NCI-H2081 treated with DMSO at 0.1 percent for 48 hours (cell line): Measurements from ENCODE around the gene LOC101059915.
"Not testable (repeated sequence)": the region's sequence is repeated elsewhere in the genome, so short reads cannot be mapped to it uniquely, and the experiment has no call there.

Source experiments
- DNase-seq: peaks from one replicate; lab custom pipeline; 2025; lab: John Stamatoyannopoulos, UW

LOC101059915 gene

GRCh38 chrX:71675636-71676035, 8.3 kb downstream of the LOC101059915 start:
- not testable (repeated sequence) for DNase-seq

- not testable (repeated sequence) for DNase-seq
Observed at GRCh38 chrX:71676068-71676795, 8.9 kb downstream of the LOC101059915 start.

GRCh38 chrX:71677195-71677594, 9.8 kb downstream of the LOC101059915 start:
- DNase-seq: not testable (repeated sequence)

GRCh38 chrX:71679575-71680207, 12.3 kb downstream of the LOC101059915 start:
- no peak for DNase-seq

- not testable (repeated sequence) for DNase-seq
Observed at GRCh38 chrX:71696641-71697465, 29.5 kb downstream of the LOC101059915 start.

GRCh38 chrX:71697466-71698298, 30.3 kb downstream of the LOC101059915 start:
- not testable (repeated sequence) for DNase-seq

- DNase-seq: not testable (repeated sequence)
Observed at GRCh38 chrX:71698299-71699022, 31.1 kb downstream of the LOC101059915 start.

GRCh38 chrX:71699023-71699344, 31.6 kb downstream of the LOC101059915 start:
- DNase-seq: not testable (repeated sequence)

- DNase-seq: not testable (repeated sequence)
Observed at GRCh38 chrX:71702853-71703252, 35.5 kb downstream of the LOC101059915 start.

- DNase-seq: not testable (repeated sequence)
Observed at GRCh38 chrX:71714064-71714463, 46.7 kb downstream of the LOC101059915 start.

GRCh38 chrX:71715551-71715950, 48.2 kb downstream of the LOC101059915 start:
- DNase-seq: not testable (repeated sequence)

- not testable (repeated sequence) for DNase-seq
Observed at GRCh38 chrX:71716323-71716722, 49.0 kb downstream of the LOC101059915 start.

GRCh38 chrX:71718185-71718584, 50.8 kb downstream of the LOC101059915 start, which contains the start of gene CXorf49:
TSS of gene CXorf49 (minus strand) at chrX:71718285. CDS start at chrX:71718151, 134 bp downstream.
- DNase-seq: not testable (repeated sequence)

GRCh38 chrX:71719195-71719594, 51.8 kb downstream of the LOC101059915 start:
- not testable (repeated sequence) for DNase-seq

GRCh38 chrX:71720289-71720886, 53.0 kb downstream of the LOC101059915 start:
- not testable (repeated sequence) for DNase-seq
